PFSK-1 (cell line): Measurements from ENCODE around the gene CEP290.

ENCODE experiments used
- POLR2AphosphoS5 ChIP-seq: IDR thresholded peaks from 2 replicates; pipeline ENCODE4 v1.6.1; 2012; ENCODE audit warnings: low read depth, mild to moderate bottlenecking, control low read depth, low read length, moderate library complexity
- REST ChIP-seq, 2 experiments: IDR thresholded peaks; 2 replicates each; pipeline versions ENCODE4 v1.6.1 to v1.8.0; 2011 to 2012; ENCODE audit warnings: low read depth in 2 of 2, low read length in 2 of 2, control low read depth in 1 of 2, inconsistent platforms in 1 of 2, mild to moderate bottlenecking in 1 of 2, moderate library complexity in 1 of 2; ENCODE audit not compliant: insufficient read depth in 1 of 2
- SIN3A ChIP-seq: IDR thresholded peaks from 2 replicates; pipeline ENCODE4 v1.6.1; 2012; ENCODE audit warnings: mild to moderate bottlenecking, low read length, moderate library complexity, borderline replicate concordance; ENCODE audit not compliant: insufficient read depth
- TAF1 ChIP-seq: IDR thresholded peaks from 2 replicates; pipeline ENCODE4 v1.6.1; 2012; ENCODE audit warnings: low read length, control low read depth, borderline replicate concordance; ENCODE audit not compliant: insufficient read depth

- no peak for TF ChIP-seq POLR2AphosphoS5
- TF ChIP-seq REST (IDR thresholded peaks at IDR 0.05; ENCODE audit: insufficient read depth in 1 of 2, low read depth in 2 of 2, low read length in 2 of 2): no peak
- TF ChIP-seq SIN3A: no peak
- no peak for TF ChIP-seq TAF1
These were observed 97.9 kb downstream of the CEP290 start for GRCh38 chr12:88044035-88044434.
